K562 (cell line): ENCODE results near the gene ZNF474. TPM values are rescaled to one million over a fixed set of nuclear protein-coding genes. Genes with fewer than 3 reads are reported as not detected.
A peak's percentile ranks its signal among the peaks of the same experiment; 100 is the strongest.

ENCODE experiments used
- ATAC-seq: fragments of 200-7000 bp; cut with Tn5 transposase; 3 replicates; pipeline ENCODE4 v1.9.1; 2020; ENCODE audit warnings: moderate library complexity
- BruUV-seq: library from RNA; stranded (reverse); fragments of 400-500 nt; replicated peaks from 2 replicates; lab custom pipeline; 2021; lab: Mats Ljungman, UMichigan
- CTCF ChIA-PET: fragments of 300-600 bp; formaldehyde crosslinking; extraction: SDS; loops from one replicate; lab custom pipeline; 2021; ENCODE audit warnings: low intra/inter-chr PET ratio; lab: Yijun Ruan, JAX
- POLR2A ChIA-PET: fragments of 300-600, 350-650 bp; sonication (Branson Sonifier 250); formaldehyde crosslinking; extraction: SDS; loops from one replicate; lab custom pipeline; 2021; ENCODE audit warnings: antibody characterized with exemption, inconsistent platforms; lab: Yijun Ruan, JAX
- DNase-seq, 4 experiments: peaks; one replicate each; pipeline versions ENCODE4 v3.0.0 to v3.0.0-alpha.2; 2011 to 2018; ENCODE audit warnings: low spot score in 3 of 4, mixed read lengths in 3 of 4; ENCODE audit errors: extremely low read depth in 1 of 4
- FAIRE-seq: peaks from 2 replicates; lab custom pipeline; 2011; peaks lifted over from hg19 to GRCh38; lab: Jason Lieb, UNC
- H2AFZ ChIP-seq: 2 replicates; pipeline ENCODE4 v1.6.0; 2011; ENCODE audit warnings: low read depth, low read length, control low read depth, inconsistent platforms
- H3K27ac ChIP-seq: fragments of 200-600 bp; 3 replicates; pipeline ENCODE4 v1.8.0; 2011; ENCODE audit warnings: low read depth, mild to moderate bottlenecking, control low read depth, inconsistent platforms, low read length, moderate library complexity, mixed read lengths; ENCODE audit errors: extremely low read depth
- H3K27me3 ChIP-seq, 2 experiments: fragments of 300-600 bp in 1 of 2; 2 replicates in 1 of 2; 3 replicates in 1 of 2; pipeline versions ENCODE4 v1.6.0 to v1.8.0; 2011; ENCODE audit warnings: inconsistent platforms in 2 of 2, low read length in 2 of 2, mild to moderate bottlenecking in 1 of 2, mixed read lengths in 1 of 2, moderate library complexity in 1 of 2; ENCODE audit not compliant: control insufficient read depth in 2 of 2, insufficient read depth in 2 of 2
- H3K36me3 ChIP-seq: fragments of 300-600 bp; 3 replicates; pipeline ENCODE4 v1.8.0; 2011; ENCODE audit warnings: mild to moderate bottlenecking, low read length, inconsistent platforms; ENCODE audit not compliant: control insufficient read depth, insufficient read depth
- H3K4me1 ChIP-seq, 2 experiments: fragments of 200-600 bp in 1 of 2; replicated peaks in 1 of 2; 2 replicates in 1 of 2; 3 replicates in 1 of 2; pipeline versions ENCODE4 v1.5.1 to v1.8.0; 2011; ENCODE audit warnings: inconsistent platforms in 2 of 2, low read length in 2 of 2, mild to moderate bottlenecking in 1 of 2, mixed read lengths in 1 of 2, moderate library complexity in 1 of 2; ENCODE audit not compliant: control insufficient read depth in 2 of 2, insufficient read depth in 2 of 2
- H3K4me2 ChIP-seq: 2 replicates; pipeline ENCODE4 v1.6.1; 2011; ENCODE audit warnings: low read length, control low read depth, inconsistent platforms, mixed read lengths; ENCODE audit not compliant: insufficient read depth
- H3K4me3 ChIP-seq: fragments of 200-600 bp; sonication (generic), shearing (Covaris generic); 2 replicates; pipeline ENCODE4 v1.5.1; 2016; ENCODE audit warnings: control low read depth, inconsistent platforms
- H3K79me2 ChIP-seq: fragments of 200-600 bp; 3 replicates; pipeline ENCODE4 v1.8.0; 2011; ENCODE audit warnings: low read length, inconsistent platforms; ENCODE audit not compliant: control insufficient read depth, insufficient read depth
- H3K9ac ChIP-seq, 2 experiments: 2 replicates each; pipeline versions ENCODE4 v1.6.0 to v1.6.1; 2011; ENCODE audit warnings: low read depth in 2 of 2, low read length in 2 of 2, control low read depth in 1 of 2, inconsistent platforms in 1 of 2, mild to moderate bottlenecking in 1 of 2, mixed read lengths in 1 of 2; ENCODE audit not compliant: insufficient read depth in 1 of 2
- H3K9me1 ChIP-seq: one replicate; pipeline ENCODE4 v1.6.0; 2011; ENCODE audit warnings: inconsistent platforms, mild to moderate bottlenecking, low read length, moderate library complexity; ENCODE audit not compliant: control insufficient read depth, insufficient read depth
- H3K9me3 ChIP-seq: replicated peaks from 2 replicates; pipeline ENCODE4 v1.5.1; 2011; ENCODE audit warnings: low read depth, low read length, inconsistent platforms; ENCODE audit not compliant: control insufficient read depth, insufficient read depth
- H4K20me1 ChIP-seq: replicated peaks from 2 replicates; pipeline ENCODE4 v1.6.1; 2011; ENCODE audit warnings: low read length, inconsistent platforms, mixed read lengths; ENCODE audit not compliant: control insufficient read depth, insufficient read depth
- CREM ChIP-seq: IDR thresholded peaks from 2 replicates; pipeline ENCODE4 v1.6.1; 2014; ENCODE audit warnings: antibody characterized with exemption, low read depth
- FOXO4 ChIP-seq: fragments of 450-650 bp; formaldehyde crosslinking; IDR thresholded peaks from 2 replicates; pipeline ENCODE4 v1.4.0; 2020; ENCODE audit warnings: mild to moderate bottlenecking, moderate library complexity
- JUNB ChIP-seq: fragments of 450-650 bp; formaldehyde crosslinking; conservative IDR thresholded peaks from 2 replicates; pipeline ENCODE4 v1.4.0; 2020; ENCODE audit warnings: mild to moderate bottlenecking
- MAZ ChIP-seq, 2 experiments: fragments of 450-650 bp in 1 of 2; sonication (generic) in 1 of 2; formaldehyde crosslinking; IDR thresholded peaks in 1 of 2; conservative IDR thresholded peaks in 1 of 2; 2 replicates each; pipeline versions ENCODE4 v1.4.0 to v1.5.0; 2020; ENCODE audit warnings: mild to moderate bottlenecking in 1 of 2, missing genetic modification reagents in 1 of 2
- PYGO2 ChIP-seq: fragments of 450-650 bp; IDR thresholded peaks from 2 replicates; pipeline ENCODE4 v1.6.1; 2016; ENCODE audit warnings: mild to moderate bottlenecking, missing genetic modification characterization, moderate library complexity, missing compliant biosample characterization
- TEAD4 ChIP-seq, 2 experiments: sonication (generic) in 1 of 2; formaldehyde crosslinking in 1 of 2; IDR thresholded peaks; 2 replicates each; pipeline versions ENCODE4 v1.6.1 to v1.8.0; 2012 to 2022; ENCODE audit warnings: borderline replicate concordance in 1 of 2, inconsistent platforms in 1 of 2, low read length in 1 of 2, mild to moderate bottlenecking in 1 of 2, missing genetic modification reagents in 1 of 2
- THAP12 ChIP-seq: fragments of 250-450 bp; sonication (Bioruptor Pico); IDR thresholded peaks from 2 replicates; pipeline ENCODE4 v1.9.0; 2021; ENCODE audit warnings: mild to moderate bottlenecking, inconsistent platforms
- TRIM28 ChIP-seq: fragments of 450-650 bp; IDR thresholded peaks from 2 replicates; pipeline ENCODE4 v1.6.1; 2017
- XRCC4 ChIP-seq: IDR thresholded peaks from one replicate; pipeline ENCODE4 v1.6.1; 2011; ENCODE audit not compliant: insufficient read depth, insufficient read length; ENCODE audit errors: extremely low read depth
- ZFP36 ChIP-seq: fragments of 150-350 bp; IDR thresholded peaks from 2 replicates; pipeline ENCODE4 v1.6.1; 2018; ENCODE audit warnings: low read length, low read depth; ENCODE audit not compliant: partially characterized antibody
- ZNF696 ChIP-seq: fragments of 250-450 bp; sonication (Bioruptor Pico); conservative IDR thresholded peaks from 2 replicates; pipeline ENCODE4 v1.4.0; 2020; ENCODE audit warnings: mild to moderate bottlenecking, moderate library complexity
- WGBS: fragments of 100-300 bp; shearing (Covaris generic); methylation state at CpG from one replicate; pipeline ENCODE4 v1.1.6; 2016; ENCODE audit warnings: low coverage, mixed read lengths; ENCODE audit not compliant: insufficient coverage; ENCODE audit errors: missing lambda C conversion rate; 5-methylcytosine and 5-hydroxymethylcytosine counted together
- in situ Hi-C: fragments of 300-500 bp; cut with MboI; formaldehyde crosslinking; loops from 4 replicates; pipeline ENCODE4 v1.15.0; 2018; ENCODE audit warnings: inconsistent platforms, mixed read lengths
- intact Hi-C: fragments of 100-400 bp; cut with micrococcal nuclease; formaldehyde crosslinking; loops from 2 replicates; pipeline ENCODE4 v1.14.2; 2022
- polyA plus RNA-seq, 8 experiments: library from polyadenylated mRNA; depleted of rRNA in 4 of 8; stranded (reverse) in 5 of 8; unstranded in 3 of 8; fragments of >200 nt; fragmentation: Nextera tagmentation in 2 of 8; fragmentation: Illumina TruSeq in 1 of 8; extraction: Ambion mirVana in 2 of 8; extraction: Trizol in 1 of 8; gene quantifications; 2 replicates each; pipeline versions ENCODE4 v1.2.1 to v1.2.3, GENCODE V29; 2011 to 2014; ENCODE audit warnings: inconsistent platforms in 1 of 8, missing spikeins in 1 of 8
- total RNA-seq, 7 experiments: library from RNA; depleted of rRNA in 6 of 7; stranded (reverse); fragments of >200 nt in 6 of 7; fragmentation: Illumina TruSeq in 2 of 7; extraction: Trizol in 2 of 7; gene quantifications; 2 replicates each; pipeline versions ENCODE4 v1.2.1 to v1.2.3, GENCODE V29; 2011 to 2021; ENCODE audit warnings: low replicate concordance in 1 of 7

The ZNF474 gene
- total and polyA plus RNA-seq, 9 of the 15 experiments (the other 6 are each of a cell fraction or from before 2014, with no cell fraction given) = 0.16 to 0.62 (median 0.39) TPM

- ChIA-PET CTCF (no interaction called here), POLR2A (interaction anchor here (0.6 to 4.4 kb wide), 10 partner anchors 8 to 58 kb away, joined by 3 to 28 read pairs (median 5); partner anchors contain the start of gene ZNF474)
- intact Hi-C loops = loop anchor here (1.0 kb wide), 2 partner anchors 13 to 39 kb away; no protein-coding TSS in a partner anchor
- 5% methylated on average over 5 of the region's 6 CpGs for WGBS
- Histone ChIP-seq H3K9ac (peak overlapping the region; percentile 74 to 84; a peak in 3 of 4 replicates), H4K20me1 (no peaks in the 10 kb centered on the region), H3K79me2 (no peaks in the 10 kb centered on the region), H3K4me2 (peak overlapping the region; percentile 70), H3K4me1 (peaks cover 5 to 34% of the 10 kb centered on the region in 2 experiments; a peak in 4 of 5 replicates), H3K27ac (peak overlapping the region; percentile 98), H3K9me3 (no peaks in the 10 kb centered on the region), H3K4me3 (0 out of 2 replicates have a peak overlapping the region, but pooled peaks have one; percentile 12), H3K36me3 (no peaks in the 10 kb centered on the region), H3K9me1 (no peaks in the 10 kb centered on the region), H2AFZ (peak overlapping the region; percentile 85), H3K27me3 (no peaks in the 10 kb centered on the region)
- peak; percentile 58 to 93 (median 74) for DNase-seq
- ATAC-seq = peak; percentile 90
- in situ Hi-C loops = no loop called here
- peak; percentile 97 for FAIRE-seq
- BruUV-seq = no TSS peak
- 0 out of 2 replicates have a peak, but pooled peaks have one; percentile 45 for TF ChIP-seq TRIM28
- TF ChIP-seq ZNF696 (CRISPR knock-in tag) = no peak
- no peak for TF ChIP-seq PYGO2 (tag)
- TF ChIP-seq JUNB (CRISPR knock-in tag) = no peak
- TF ChIP-seq MAZ (CRISPR knock-in tag; conservative IDR thresholded peaks at IDR 0.05 in 1 of 2, IDR thresholded peaks at IDR 0.05 in 1 of 2) = 0 out of 4 replicates have a peak, but pooled peaks of 1 of the 2 experiments have one; percentile 25
- no peak for TF ChIP-seq THAP12 (CRISPR knock-in tag)
- no peak for TF ChIP-seq FOXO4 (CRISPR knock-in tag)
- peak; percentile 93 for TF ChIP-seq TEAD4 (IDR thresholded peaks at IDR 0.05; ENCODE audit: low read length)
- TF ChIP-seq TEAD4 (CRISPR knock-in tag; IDR thresholded peaks at IDR 0.05; ENCODE audit: borderline replicate concordance) = no peak
- 0 out of 2 replicates have a peak, but pooled peaks have one; percentile 39 for TF ChIP-seq CREM
- TF ChIP-seq XRCC4 = no peak
- peak; percentile 0 for TF ChIP-seq ZFP36
Observed at GRCh38 chr5:122112733-122113558, 16.4 kb upstream of the ZNF474 start.
